IMR-90 (cell line): ENCODE results near the gene TPSD1. TPM values are rescaled to one million over a fixed set of nuclear protein-coding genes. Genes with fewer than 3 reads are reported as not detected.

ENCODE experiments used
- ATAC-seq: fragments of 200-7000 bp; cut with Tn5 transposase; 2 replicates; pipeline ENCODE4 v1.9.1; 2020; ENCODE audit warnings: low read depth, mild to moderate bottlenecking, moderate library complexity
- BruUV-seq: library from RNA; stranded (reverse); fragments of 400-500 nt; replicated peaks from 2 replicates; lab custom pipeline; 2021; lab: Mats Ljungman, UMichigan
- CTCF ChIA-PET: fragments of 300-600 bp; formaldehyde crosslinking; extraction: SDS; loops from one replicate; lab custom pipeline; 2021; ENCODE audit warnings: antibody characterized with exemption; lab: Yijun Ruan, JAX
- POLR2A ChIA-PET: fragments of 300-600 bp; sonication (Branson Sonifier 250); formaldehyde crosslinking; loops from one replicate; lab custom pipeline; 2022; ENCODE audit warnings: antibody characterized with exemption; ENCODE audit not compliant: unreplicated experiment; lab: Charles Lee
- DNase-seq: peaks from one replicate; pipeline ENCODE4 v3.0.0; 2013
- H2AFZ ChIP-seq: replicated peaks from 2 replicates; pipeline ENCODE3; 2013; ENCODE audit warnings: low read length, mild to moderate bottlenecking; ENCODE audit not compliant: poor library complexity
- H2AK5ac ChIP-seq: 2 replicates; pipeline ENCODE4 v1.6.1; 2013; ENCODE audit warnings: low read depth, low read length, inconsistent platforms
- H2AK9ac ChIP-seq: replicated peaks from 2 replicates; pipeline ENCODE3; 2013; ENCODE audit warnings: mild to moderate bottlenecking, low read depth, low read length, moderate library complexity; ENCODE audit not compliant: poor library complexity
- H2BK120ac ChIP-seq: 2 replicates; pipeline ENCODE4 v1.6.1; 2013; ENCODE audit warnings: low read depth, low read length, inconsistent platforms
- H2BK15ac ChIP-seq: 3 replicates; pipeline ENCODE4 v1.6.1; 2013; ENCODE audit warnings: low read depth, low read length, inconsistent platforms
- H2BK20ac ChIP-seq: 2 replicates; pipeline ENCODE4 v1.6.1; 2013; ENCODE audit warnings: low read depth, mild to moderate bottlenecking, inconsistent platforms, low read length, moderate library complexity
- H2BK5ac ChIP-seq: 2 replicates; pipeline ENCODE4 v1.6.1; 2013; ENCODE audit warnings: mild to moderate bottlenecking, low read depth, low read length, inconsistent platforms; ENCODE audit not compliant: poor library complexity, severe bottlenecking
- H3K14ac ChIP-seq: replicated peaks from 2 replicates; pipeline ENCODE4 v1.6.1; 2013; ENCODE audit warnings: low read depth, low read length, inconsistent platforms
- H3K18ac ChIP-seq: 2 replicates; pipeline ENCODE4 v1.6.1; 2013; ENCODE audit warnings: low read depth, low read length, control low read depth
- H3K23ac ChIP-seq: 2 replicates; pipeline ENCODE4 v1.6.1; 2013; ENCODE audit warnings: low read depth, low read length, inconsistent platforms
- H3K27ac ChIP-seq: 2 replicates; pipeline ENCODE4 v1.5.1; 2013; ENCODE audit warnings: mild to moderate bottlenecking, control low read depth, low read length; ENCODE audit not compliant: insufficient read depth
- H3K27me3 ChIP-seq: 2 replicates; pipeline ENCODE4 v1.6.1; 2013; ENCODE audit warnings: low read length; ENCODE audit not compliant: control insufficient read depth, insufficient read depth
- H3K36me3 ChIP-seq: 2 replicates; pipeline ENCODE4 v1.6.1; 2013; ENCODE audit warnings: low read length, mixed read lengths; ENCODE audit not compliant: control insufficient read depth, insufficient read depth
- H3K4ac ChIP-seq: 2 replicates; pipeline ENCODE4 v1.6.1; 2013; ENCODE audit warnings: low read depth, low read length, inconsistent platforms
- H3K4me1 ChIP-seq: 2 replicates; pipeline ENCODE4 v1.6.1; 2013; ENCODE audit warnings: low read length, mixed read lengths; ENCODE audit not compliant: control insufficient read depth, insufficient read depth
- H3K4me2 ChIP-seq: 2 replicates; pipeline ENCODE4 v1.6.1; 2013; ENCODE audit warnings: low read depth, mild to moderate bottlenecking, control low read depth, low read length, moderate library complexity
- H3K4me3 ChIP-seq: 2 replicates; pipeline ENCODE4 v1.5.1; 2013; ENCODE audit warnings: low read depth, mild to moderate bottlenecking, control low read depth, low read length, moderate library complexity; ENCODE audit not compliant: insufficient read depth
- H3K56ac ChIP-seq: 2 replicates; pipeline ENCODE4 v1.6.1; 2013; ENCODE audit warnings: low read length, inconsistent platforms; ENCODE audit not compliant: insufficient read depth; ENCODE audit errors: extremely low read depth
- H3K79me1 ChIP-seq, 2 experiments: 2 replicates each; pipeline ENCODE4 v1.6.1; 2013; ENCODE audit warnings: low read length in 2 of 2, inconsistent platforms in 1 of 2, low read depth in 1 of 2
- H3K9ac ChIP-seq: 2 replicates; pipeline ENCODE4 v1.6.1; 2013; ENCODE audit warnings: low read depth, low read length, control low read depth
- H3K9me1 ChIP-seq: 2 replicates; pipeline ENCODE4 v1.6.1; 2013; ENCODE audit warnings: low read length, inconsistent platforms; ENCODE audit not compliant: insufficient read depth
- H3K9me3 ChIP-seq: 2 replicates; pipeline ENCODE4 v1.6.1; 2013; ENCODE audit warnings: low read length; ENCODE audit not compliant: control insufficient read depth, insufficient read depth
- H4K20me1 ChIP-seq: 2 replicates; pipeline ENCODE4 v1.6.1; 2013; ENCODE audit warnings: low read length, inconsistent platforms; ENCODE audit not compliant: insufficient read depth
- H4K5ac ChIP-seq: 2 replicates; pipeline ENCODE4 v1.6.1; 2013; ENCODE audit warnings: mild to moderate bottlenecking, low read depth, low read length, control low read depth
- H4K8ac ChIP-seq, 2 experiments: 2 replicates each; pipeline ENCODE4 v1.6.1; 2013; ENCODE audit warnings: low read depth in 2 of 2, low read length in 2 of 2, control low read depth in 1 of 2, inconsistent platforms in 1 of 2
- H4K91ac ChIP-seq: 2 replicates; pipeline ENCODE4 v1.6.1; 2013; ENCODE audit warnings: low read depth, low read length, inconsistent platforms; ENCODE audit not compliant: insufficient read depth
- BHLHE40 ChIP-seq: fragments of 150-350 bp; IDR thresholded peaks from 2 replicates; pipeline ENCODE4 v1.6.1; 2016; ENCODE audit warnings: mild to moderate bottlenecking, low read depth, low read length
- CHD1 ChIP-seq: IDR thresholded peaks from 2 replicates; pipeline ENCODE4 v1.6.1; 2012; ENCODE audit warnings: low read depth, low read length, improper control_type of control experiment
- MAFK ChIP-seq: IDR thresholded peaks from 2 replicates; pipeline ENCODE4 v1.6.1; 2012; ENCODE audit warnings: low read depth, low read length, improper control_type of control experiment
- MXI1 ChIP-seq: IDR thresholded peaks from 2 replicates; pipeline ENCODE4 v1.6.1; 2012; ENCODE audit warnings: low read depth, mild to moderate bottlenecking, low read length, moderate library complexity, borderline replicate concordance
- POLR2A ChIP-seq: IDR thresholded peaks from 2 replicates; pipeline ENCODE4 v1.6.1; 2012; ENCODE audit warnings: mild to moderate bottlenecking, low read depth, low read length
- RAD21 ChIP-seq: IDR thresholded peaks from 2 replicates; pipeline ENCODE4 v1.6.1; 2012; ENCODE audit warnings: low read length, improper control_type of control experiment
- RCOR1 ChIP-seq: IDR thresholded peaks from 2 replicates; pipeline ENCODE4 v1.6.1; 2012; ENCODE audit warnings: mild to moderate bottlenecking, low read length, improper control_type of control experiment; ENCODE audit not compliant: insufficient replicate concordance
- RFX5 ChIP-seq: IDR thresholded peaks from 2 replicates; pipeline ENCODE4 v1.8.0; 2012; ENCODE audit warnings: low read depth, mild to moderate bottlenecking, low read length, moderate library complexity
- SMC3 ChIP-seq: fragments of 150-350 bp; IDR thresholded peaks from 2 replicates; pipeline ENCODE4 v1.6.1; 2016; ENCODE audit warnings: low read depth, mild to moderate bottlenecking, antibody characterized with exemption, low read length, moderate library complexity
- WGBS, 2 experiments: methylation state at CpG; one replicate each; pipeline versions ENCODE4 v1.1.5 to v1.1.7; 2013; ENCODE audit warnings: missing lambda C conversion rate in 2 of 2; ENCODE audit not compliant: insufficient read length in 1 of 2; ENCODE audit errors: extremely low coverage in 2 of 2; 5-methylcytosine and 5-hydroxymethylcytosine counted together
- dilution Hi-C: fragments of 300-500 bp; cut with HindIII; formaldehyde crosslinking; loops from one replicate; pipeline ENCODE4 v1.14.3; 2018; ENCODE audit warnings: low sequenced_read_pairs; ENCODE audit not compliant: unreplicated experiment
- in situ Hi-C: fragments of 300-500 bp; cut with MboI; formaldehyde crosslinking; loops from 3 replicates; pipeline ENCODE4 v1.14.3; 2019; ENCODE audit warnings: low sequenced_read_pairs, inconsistent platforms, mixed read lengths
- intact Hi-C: fragments of 100-400 bp; cut with micrococcal nuclease; formaldehyde crosslinking; loops from 2 replicates; pipeline ENCODE4 v1.10.0; 2022
- polyA plus RNA-seq, 3 experiments: library from polyadenylated mRNA; depleted of rRNA; stranded (reverse); fragments of >200 nt; gene quantifications; 2 replicates each; pipeline ENCODE4 v1.2.3, GENCODE V29; 2012; ENCODE audit warnings: low replicate concordance in 1 of 3
- total RNA-seq: library from RNA; depleted of rRNA; stranded (reverse); fragments of >200 nt; gene quantifications from 2 replicates; pipeline ENCODE4 v1.2.3, GENCODE V29; 2012
- TF ChIP-seq, protein P1 (sequence below): conservative IDR thresholded peaks from 2 replicates; pipeline ENCODE4 v1.5.1; 2012; ENCODE audit warnings: mild to moderate bottlenecking, low read depth, low read length, improper control_type of control experiment
- TF ChIP-seq, protein P2 (sequence below): fragments of 150-350 bp; IDR thresholded peaks from 2 replicates; pipeline ENCODE4 v1.6.1; 2017; ENCODE audit warnings: mild to moderate bottlenecking, antibody characterized with exemption, low read length, low read depth

The TPSD1 gene
- total and polyA plus RNA-seq, 2 of the 4 experiments (the other 2 are of a cell fraction) = not detected

- H3K56ac ChIP-seq = no peak overlapping the region
- no peak overlapping the region for H2AFZ ChIP-seq
- H2BK20ac ChIP-seq = no peak overlapping the region
- no peak overlapping the region for H4K5ac ChIP-seq
- H2BK15ac ChIP-seq = no peak overlapping the region
- H3K18ac ChIP-seq = no peak overlapping the region
- no peak overlapping the region for H4K8ac ChIP-seq
- POLR2A ChIA-PET = no interaction called here
- no peaks in the 10 kb centered on the region for H3K79me1 ChIP-seq
- no peak overlapping the region for H3K23ac ChIP-seq
- H3K4me1 ChIP-seq = peaks cover 5% of the 10 kb centered on the region; the same call in 1 of the 2 replicates
- DNase-seq = no peak
- in situ Hi-C loops = no loop called here
- no peak overlapping the region for H3K4me3 ChIP-seq
- peaks cover 3% of the 10 kb centered on the region; the same call in 1 of the 2 replicates for H3K9me1 ChIP-seq
- TF ChIP-seq RFX5 = no peak
- no peak for TF ChIP-seq MAFK
- TF ChIP-seq, protein P1, sequence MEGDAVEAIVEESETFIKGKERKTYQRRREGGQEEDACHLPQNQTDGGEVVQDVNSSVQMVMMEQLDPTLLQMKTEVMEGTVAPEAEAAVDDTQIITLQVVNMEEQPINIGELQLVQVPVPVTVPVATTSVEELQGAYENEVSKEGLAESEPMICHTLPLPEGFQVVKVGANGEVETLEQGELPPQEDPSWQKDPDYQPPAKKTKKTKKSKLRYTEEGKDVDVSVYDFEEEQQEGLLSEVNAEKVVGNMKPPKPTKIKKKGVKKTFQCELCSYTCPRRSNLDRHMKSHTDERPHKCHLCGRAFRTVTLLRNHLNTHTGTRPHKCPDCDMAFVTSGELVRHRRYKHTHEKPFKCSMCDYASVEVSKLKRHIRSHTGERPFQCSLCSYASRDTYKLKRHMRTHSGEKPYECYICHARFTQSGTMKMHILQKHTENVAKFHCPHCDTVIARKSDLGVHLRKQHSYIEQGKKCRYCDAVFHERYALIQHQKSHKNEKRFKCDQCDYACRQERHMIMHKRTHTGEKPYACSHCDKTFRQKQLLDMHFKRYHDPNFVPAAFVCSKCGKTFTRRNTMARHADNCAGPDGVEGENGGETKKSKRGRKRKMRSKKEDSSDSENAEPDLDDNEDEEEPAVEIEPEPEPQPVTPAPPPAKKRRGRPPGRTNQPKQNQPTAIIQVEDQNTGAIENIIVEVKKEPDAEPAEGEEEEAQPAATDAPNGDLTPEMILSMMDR = no peak
- TF ChIP-seq, protein P2, sequence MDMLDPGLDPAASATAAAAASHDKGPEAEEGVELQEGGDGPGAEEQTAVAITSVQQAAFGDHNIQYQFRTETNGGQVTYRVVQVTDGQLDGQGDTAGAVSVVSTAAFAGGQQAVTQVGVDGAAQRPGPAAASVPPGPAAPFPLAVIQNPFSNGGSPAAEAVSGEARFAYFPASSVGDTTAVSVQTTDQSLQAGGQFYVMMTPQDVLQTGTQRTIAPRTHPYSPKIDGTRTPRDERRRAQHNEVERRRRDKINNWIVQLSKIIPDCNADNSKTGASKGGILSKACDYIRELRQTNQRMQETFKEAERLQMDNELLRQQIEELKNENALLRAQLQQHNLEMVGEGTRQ = no peak
- TF ChIP-seq MXI1 = no peak
- TF ChIP-seq RAD21 = no peak
- TF ChIP-seq CHD1 = no peak
- no peak for TF ChIP-seq RCOR1
- TF ChIP-seq BHLHE40 = no peak
- no peak for TF ChIP-seq POLR2A
- TF ChIP-seq SMC3 = no peak
- no peak overlapping the region for H2AK5ac ChIP-seq
- no peak for ATAC-seq
- H3K27me3 ChIP-seq = peaks cover 13% of the 10 kb centered on the region
- intact Hi-C loops = no loop called here
- H3K36me3 ChIP-seq = no peaks in the 10 kb centered on the region
- CTCF ChIA-PET = no interaction called here
- 80% methylated on average over 5 of the region's 12 CpGs; no CpG with 5 or more reads in 1 of the 2 experiments for WGBS, 2 experiments
- H2BK5ac ChIP-seq = no peak overlapping the region
- dilution Hi-C loops = no loop called here
- H3K27ac ChIP-seq = no peak overlapping the region
- no peak overlapping the region for H2AK9ac ChIP-seq
- H3K14ac ChIP-seq = no peak overlapping the region
- no peak overlapping the region for H3K4ac ChIP-seq
- no peak overlapping the region for H2BK120ac ChIP-seq
- H3K9ac ChIP-seq = no peak overlapping the region
- no peak overlapping the region for H4K91ac ChIP-seq
- no TSS peak for BruUV-seq
- no peak overlapping the region for H3K4me2 ChIP-seq
- no peaks in the 10 kb centered on the region for H4K20me1 ChIP-seq
- H3K9me3 ChIP-seq = no peaks in the 10 kb centered on the region
Observed at GRCh38 chr16:1299868-1300203, 44.0 kb downstream of the TPSD1 start.
